NCI-H446 (cell line): ENCODE measurements around the gene CYP21A2.

Experiments
- DNase-seq, 2 experiments: peaks; one replicate each; lab custom pipeline; 2025; lab: John Stamatoyannopoulos, UW

Gene CYP21A2

GRCh38 chr6:32083812-32084768, 45.9 kb downstream of the CYP21A2 start:
- DNase-seq: no peak

- no peak for DNase-seq
These were observed 46.6 kb downstream of the CYP21A2 start for GRCh38 chr6:32084780-32085179.

GRCh38 chr6:32085759-32086459, 47.7 kb downstream of the CYP21A2 start:
- no peak for DNase-seq

GRCh38 chr6:32086661-32087573, 48.7 kb downstream of the CYP21A2 start:
- DNase-seq: no peak

DNA sequence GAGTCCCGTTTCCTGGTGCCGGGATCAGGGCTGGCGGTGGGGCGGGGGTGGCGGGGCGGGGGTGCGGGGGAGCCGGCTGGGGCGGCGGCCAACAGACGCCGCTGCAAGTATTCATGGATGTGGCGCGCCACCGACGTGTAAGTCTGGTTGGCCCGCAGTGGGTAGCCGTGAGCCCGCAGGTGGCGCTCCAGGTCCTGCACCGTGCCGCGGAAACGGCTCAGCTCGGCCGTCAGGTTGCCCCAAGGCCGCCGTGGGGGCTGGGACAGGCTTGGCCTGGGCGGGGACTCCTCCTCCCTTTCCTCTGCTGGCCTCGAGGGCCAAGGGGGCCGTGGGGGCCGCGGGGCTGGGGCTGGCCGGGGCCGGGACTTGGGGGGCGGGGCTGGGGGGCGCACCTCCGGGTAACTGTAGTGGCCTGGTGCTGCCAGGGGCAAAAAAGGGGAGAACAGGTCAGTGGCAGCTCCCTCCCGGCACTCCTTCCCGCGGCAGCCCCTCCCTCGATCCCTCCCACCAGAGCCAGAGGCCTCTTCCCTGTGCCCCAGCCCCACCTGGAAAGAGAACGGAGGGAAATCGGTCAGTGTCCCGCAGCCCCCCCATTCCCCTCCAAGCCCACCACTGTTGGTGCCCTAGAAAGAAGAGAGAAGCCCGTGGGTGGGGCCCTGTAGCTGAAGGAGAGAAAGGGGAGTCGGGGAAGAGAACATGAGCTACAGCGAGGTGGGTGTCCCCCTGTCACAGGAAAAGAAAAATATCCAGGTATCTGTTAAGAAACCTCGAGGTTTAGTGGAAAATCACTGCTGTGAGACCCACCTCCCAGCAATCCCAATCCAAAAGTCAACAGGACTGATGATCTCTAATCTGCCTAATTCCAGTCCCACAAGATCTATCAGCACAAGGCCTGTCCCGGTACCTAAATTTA, 49.6 kb downstream of the CYP21A2 start:
- peak in 1 of 2 experiments; percentile 55 for DNase-seq

DNA sequence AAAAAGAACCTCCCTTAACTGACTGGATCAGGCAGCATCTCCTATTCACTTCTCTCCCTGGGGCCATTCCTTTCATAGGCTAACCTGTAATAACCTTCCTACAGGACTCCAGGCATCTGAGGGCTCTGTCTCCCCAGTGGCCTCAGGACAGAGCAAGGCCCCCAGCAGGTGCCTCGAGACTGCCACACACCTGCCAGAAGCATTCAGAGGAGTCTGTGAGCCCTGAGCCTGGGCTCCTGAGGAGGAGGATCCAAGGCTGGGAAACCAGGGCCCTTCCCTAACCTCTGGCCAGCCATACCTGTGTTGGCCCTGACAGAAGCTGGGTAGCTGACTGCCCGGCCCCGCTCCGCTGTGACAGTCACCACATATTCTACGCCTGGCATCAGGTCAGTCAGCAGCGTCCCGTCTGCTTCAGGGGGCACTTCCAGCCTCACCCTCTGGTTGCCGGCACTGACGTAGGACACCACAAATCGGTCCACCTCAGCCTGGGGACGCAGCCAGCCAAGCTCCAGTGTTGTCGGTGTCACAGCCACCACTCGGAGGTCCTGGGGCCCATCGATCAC, 50.4 kb downstream of the CYP21A2 start:
- no peak for DNase-seq

DNA sequence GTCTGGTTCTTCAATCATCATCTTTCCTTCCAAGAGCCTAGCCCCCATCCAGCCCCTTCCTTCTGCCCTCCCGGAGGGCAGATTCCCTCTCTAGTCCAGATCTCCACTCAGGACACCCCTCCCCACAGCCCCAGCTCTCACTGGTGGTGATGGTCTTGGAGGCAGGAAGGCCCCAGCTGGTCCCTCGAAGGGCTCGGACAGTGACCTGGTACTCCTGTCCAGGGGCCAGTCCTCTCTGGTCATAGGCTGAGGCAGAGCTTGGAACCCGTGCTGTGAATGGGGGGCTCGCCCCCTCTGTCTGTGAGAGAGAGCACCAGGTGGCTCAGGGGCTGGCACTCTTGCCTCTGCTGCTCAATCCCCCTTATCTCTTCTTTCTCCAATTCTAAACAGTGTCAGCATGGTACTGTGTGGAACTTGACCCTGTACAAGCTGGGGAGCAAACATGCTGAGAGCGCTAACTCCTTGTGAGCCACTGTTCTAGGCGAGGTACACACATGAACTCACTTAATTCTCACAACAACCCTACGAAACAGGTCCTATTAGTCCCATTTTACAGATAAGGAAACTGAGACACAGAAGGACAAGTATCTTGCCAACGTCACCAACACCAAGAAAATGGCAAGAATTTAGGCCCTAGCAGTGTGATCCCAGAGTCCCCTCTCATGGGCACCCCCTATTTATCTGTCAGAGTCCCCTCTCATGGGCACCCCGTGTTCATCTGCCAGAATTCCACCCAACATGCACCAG, 51.0 kb downstream of the CYP21A2 start:
- no peak for DNase-seq
